Measurements from ENCODE around the gene CD24. TPM values are rescaled to one million over a fixed set of nuclear protein-coding genes. Genes with fewer than 3 reads are reported as not detected.

Gene CD24
- total RNA-seq: 0.46 and 0.97 TPM in 2 replicates

GRCh38 chr6:106974336-106974998 lies at the start of gene CD24:
CD24 (minus strand) TSS chr6:106974729; CDS start chr6:106974646, 83 bp downstream.

Other genes with a start within 250 kb of the CD24 start
- gene MTRES1, start 53.5 kb upstream of the CD24 start, total RNA-seq: 11.7 and 14.3 TPM in 2 replicates
- gene BEND3, start 140.8 kb upstream of the CD24 start, total RNA-seq: 2.0 and 3.6 TPM in 2 replicates